ENCODE results near the gene KANK2. TPM values are rescaled to one million over a fixed set of nuclear protein-coding genes. Genes with fewer than 3 reads are reported as not detected.
"Not testable (repeated sequence)": the region's sequence is repeated elsewhere in the genome, so short reads cannot be mapped to it uniquely, and the experiment has no call there.

Gene KANK2
- total RNA-seq, 1 donor from 2014 or later = 2.7 TPM

DNA sequence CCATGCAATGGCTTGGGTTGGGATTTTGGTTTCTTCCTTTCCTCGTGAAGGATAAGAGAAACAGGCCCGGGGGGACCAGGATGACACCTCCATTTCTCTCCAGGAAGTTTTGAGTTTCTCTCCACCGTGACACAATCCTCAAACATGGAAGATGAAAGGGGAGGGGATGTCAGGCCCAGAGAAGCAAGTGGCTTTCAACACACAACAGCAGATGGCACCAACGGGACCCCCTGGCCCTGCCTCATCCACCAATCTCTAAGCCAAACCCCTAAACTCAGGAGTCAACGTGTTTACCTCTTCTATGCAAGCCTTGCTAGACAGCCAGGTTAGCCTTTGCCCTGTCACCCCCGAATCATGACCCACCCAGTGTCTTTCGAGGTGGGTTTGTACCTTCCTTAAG, 65.9 kb downstream of the KANK2 start:
- no peaks in the 10 kb centered on the region for H3K9me3 Mint-ChIP-seq
- H3K4me1 Mint-ChIP-seq (ENCODE audit: low read depth) = no peaks in the 10 kb centered on the region
- H3K27ac Mint-ChIP-seq = no peak overlapping the region
- intact Hi-C loops (cut with micrococcal nuclease) = loop anchor here (1.0 kb wide), 1 partner anchor 95 kb away; no protein-coding TSS in a partner anchor
- no peak for DNase-seq (ENCODE audit: low spot score)
- H3K4me3 Mint-ChIP-seq = no peak overlapping the region
- no peaks in the 10 kb centered on the region for H3K27me3 Mint-ChIP-seq (ENCODE audit: insufficient read depth)
- peaks cover 38% of the 10 kb centered on the region for H3K36me3 Mint-ChIP-seq (ENCODE audit: low read depth)

DNA sequence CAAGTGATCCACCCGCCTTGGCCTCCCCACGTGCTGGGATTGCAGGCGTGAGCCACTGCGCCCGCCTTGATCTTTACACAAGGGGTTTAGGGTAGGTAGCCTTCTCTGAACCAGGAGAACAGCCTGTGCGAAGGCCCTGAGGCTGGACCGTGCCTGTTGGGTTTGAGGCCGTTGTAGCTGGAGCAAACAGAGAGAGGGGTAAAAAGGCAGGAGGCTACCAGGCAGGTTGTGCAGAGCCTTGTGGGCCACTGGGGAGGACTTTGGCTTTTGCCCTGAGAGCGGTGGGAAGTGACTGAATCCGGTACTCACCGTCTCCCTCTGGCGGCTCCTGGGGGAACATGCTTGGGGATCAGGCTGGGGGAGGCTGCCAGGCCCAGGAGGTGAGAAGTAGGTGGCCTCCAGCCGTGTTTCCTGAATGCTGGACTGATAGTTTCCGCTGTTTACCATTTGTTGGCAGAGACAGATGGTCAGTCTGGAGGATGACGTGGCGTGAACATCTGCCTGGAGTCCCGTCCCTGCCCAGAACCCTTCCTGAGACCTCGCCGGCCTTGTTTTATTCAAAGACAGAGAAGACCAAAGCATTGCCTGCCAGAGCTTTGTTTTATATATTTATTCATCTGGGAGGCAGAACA, 66.4 kb downstream of the KANK2 start:
- no peak overlapping the region for H3K27ac Mint-ChIP-seq
- no peaks in the 10 kb centered on the region for H3K9me3 Mint-ChIP-seq
- peaks cover 43% of the 10 kb centered on the region for H3K36me3 Mint-ChIP-seq (ENCODE audit: low read depth)
- intact Hi-C loops (cut with micrococcal nuclease) = loop anchor here (1.0 kb wide), 1 partner anchor 95 kb away; no protein-coding TSS in a partner anchor
- H3K4me3 Mint-ChIP-seq = no peak overlapping the region
- peak; percentile 55 for DNase-seq (ENCODE audit: low spot score)
- no peaks in the 10 kb centered on the region for H3K27me3 Mint-ChIP-seq (ENCODE audit: insufficient read depth)
- no peaks in the 10 kb centered on the region for H3K4me1 Mint-ChIP-seq (ENCODE audit: low read depth)

DNA sequence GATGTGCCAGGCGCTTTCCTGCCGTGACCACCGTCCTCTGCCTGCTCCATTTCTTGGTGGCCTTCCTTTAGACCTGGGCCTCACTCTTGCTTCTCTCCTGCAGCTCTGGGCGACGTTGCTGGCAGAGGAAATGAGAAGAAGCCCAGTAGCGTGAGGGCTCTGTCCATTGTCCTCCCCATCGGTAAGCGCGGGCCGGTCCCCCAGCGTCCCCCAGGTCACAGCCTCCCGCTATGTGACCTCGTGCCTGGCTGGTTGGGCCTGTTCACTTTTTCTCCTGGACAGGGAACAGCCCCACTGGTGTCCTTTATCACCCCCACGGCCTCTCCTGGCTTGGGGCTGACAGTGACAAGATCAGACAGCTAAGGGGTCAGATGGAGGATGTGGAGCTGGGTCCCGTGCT, 69.4 kb downstream of the KANK2 start:
- Mint-ChIP-seq H3K27me3 (ENCODE audit: insufficient read depth) (no peaks in the 10 kb centered on the region), H3K4me1 (ENCODE audit: low read depth) (no peaks in the 10 kb centered on the region), H3K4me3 (no peak overlapping the region), H3K9me3 (no peaks in the 10 kb centered on the region), H3K27ac (no peak overlapping the region), H3K36me3 (ENCODE audit: low read depth) (peaks cover 47% of the 10 kb centered on the region)
- intact Hi-C loops (cut with micrococcal nuclease) = no loop called here
- DNase-seq (ENCODE audit: low spot score) = no peak

DNA sequence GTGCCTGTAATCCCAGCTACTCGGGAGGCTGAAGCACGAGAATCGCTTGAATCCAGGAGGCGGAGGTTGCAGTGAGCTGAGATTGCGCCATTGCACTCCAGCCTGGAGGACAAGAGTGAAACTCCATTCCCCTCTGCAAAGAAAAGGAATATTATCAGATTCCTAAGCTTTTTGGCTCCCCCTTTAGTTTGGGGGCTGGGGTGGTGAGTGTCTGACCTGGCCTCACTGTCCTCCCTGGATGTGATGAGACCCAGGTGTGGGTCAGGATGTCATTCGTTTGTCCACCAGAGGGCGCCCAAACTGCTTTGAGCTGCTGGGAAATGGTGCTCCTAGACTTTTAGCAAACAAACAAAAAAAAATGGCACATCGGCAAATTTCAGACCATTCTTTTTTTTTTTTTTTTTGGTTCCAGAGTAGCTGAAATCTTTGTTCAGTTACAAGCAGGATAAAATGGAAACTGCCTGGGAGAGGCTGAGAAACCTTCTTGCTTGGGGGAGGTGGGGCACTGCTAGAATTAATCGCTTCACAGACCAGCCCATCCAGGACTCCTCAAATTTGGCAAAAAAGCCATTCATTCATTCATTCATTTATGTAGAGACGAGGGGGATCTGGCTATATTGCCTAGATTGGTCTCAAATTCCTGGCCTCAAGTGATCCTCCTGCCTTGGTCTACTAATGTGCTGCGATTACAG, 71.2 kb downstream of the KANK2 start:
- H3K9me3 Mint-ChIP-seq = no peaks in the 10 kb centered on the region
- intact Hi-C loops (cut with micrococcal nuclease) = no loop called here
- no peak overlapping the region for H3K27ac Mint-ChIP-seq
- no peaks in the 10 kb centered on the region for H3K4me1 Mint-ChIP-seq (ENCODE audit: low read depth)
- peaks cover 39% of the 10 kb centered on the region for H3K36me3 Mint-ChIP-seq (ENCODE audit: low read depth)
- no peak overlapping the region for H3K4me3 Mint-ChIP-seq
- DNase-seq (ENCODE audit: low spot score) = peak; percentile 62
- no peaks in the 10 kb centered on the region for H3K27me3 Mint-ChIP-seq (ENCODE audit: insufficient read depth)

DNA sequence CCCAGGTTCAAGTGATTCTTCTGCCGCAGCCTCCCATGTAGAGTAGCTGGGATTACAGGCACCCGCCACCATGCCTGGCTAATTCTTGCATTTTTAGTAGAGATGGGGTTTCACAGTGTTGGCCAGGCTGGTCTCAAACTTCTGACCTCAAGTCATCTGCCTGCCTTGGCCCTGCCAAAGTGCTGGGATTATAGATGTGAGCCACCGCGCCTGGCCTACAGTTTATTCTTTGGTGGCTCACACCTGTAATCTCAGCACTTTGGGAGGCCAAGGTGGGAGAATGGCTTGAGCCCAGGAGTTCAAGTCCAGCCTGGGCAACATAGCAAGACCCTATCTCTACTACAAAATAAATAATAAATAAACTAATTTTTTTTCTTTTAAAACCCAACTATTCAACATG, 73.2 kb downstream of the KANK2 start:
- not testable (repeated sequence) for H3K27me3 Mint-ChIP-seq (ENCODE audit: insufficient read depth); H3K4me1 Mint-ChIP-seq (ENCODE audit: low read depth)
- H3K36me3 Mint-ChIP-seq (ENCODE audit: low read depth) = peaks cover 38% of the 10 kb centered on the region

DNA sequence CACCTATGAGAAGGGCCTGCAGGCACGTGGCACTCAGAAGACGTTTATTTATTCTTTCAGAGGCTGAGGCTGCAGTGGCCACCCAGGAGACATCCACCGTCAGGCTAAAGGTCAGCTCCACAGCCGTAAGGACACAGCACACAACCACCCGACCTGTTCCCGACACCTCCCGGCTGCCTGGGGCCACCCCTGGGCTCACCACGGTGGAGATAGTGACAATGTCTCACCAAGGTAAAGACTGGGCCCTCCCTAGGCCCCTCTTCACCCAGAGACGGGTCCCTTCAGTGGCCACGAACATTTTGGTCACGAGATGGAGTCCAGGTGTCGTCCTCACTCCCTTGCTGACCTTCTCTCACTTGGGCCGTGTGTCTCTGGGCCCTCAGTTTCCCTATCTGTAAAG, 74.2 kb downstream of the KANK2 start:
- DNase-seq (ENCODE audit: low spot score) = no peak
- no peak overlapping the region for H3K4me3 Mint-ChIP-seq
- H3K27me3 Mint-ChIP-seq (ENCODE audit: insufficient read depth) = no peaks in the 10 kb centered on the region
- H3K36me3 Mint-ChIP-seq (ENCODE audit: low read depth) = peaks cover 40% of the 10 kb centered on the region
- H3K27ac Mint-ChIP-seq = no peak overlapping the region
- no peaks in the 10 kb centered on the region for H3K9me3 Mint-ChIP-seq
- no peaks in the 10 kb centered on the region for H3K4me1 Mint-ChIP-seq (ENCODE audit: low read depth)
- intact Hi-C loops (cut with micrococcal nuclease) = no loop called here

More for the DNA sequence above, 73.2 kb downstream of the KANK2 start:
- H3K27ac Mint-ChIP-seq; H3K4me3 Mint-ChIP-seq; intact Hi-C loops (cut with micrococcal nuclease); DNase-seq (ENCODE audit: low spot score); H3K9me3 Mint-ChIP-seq: not testable (repeated sequence)

DNA sequence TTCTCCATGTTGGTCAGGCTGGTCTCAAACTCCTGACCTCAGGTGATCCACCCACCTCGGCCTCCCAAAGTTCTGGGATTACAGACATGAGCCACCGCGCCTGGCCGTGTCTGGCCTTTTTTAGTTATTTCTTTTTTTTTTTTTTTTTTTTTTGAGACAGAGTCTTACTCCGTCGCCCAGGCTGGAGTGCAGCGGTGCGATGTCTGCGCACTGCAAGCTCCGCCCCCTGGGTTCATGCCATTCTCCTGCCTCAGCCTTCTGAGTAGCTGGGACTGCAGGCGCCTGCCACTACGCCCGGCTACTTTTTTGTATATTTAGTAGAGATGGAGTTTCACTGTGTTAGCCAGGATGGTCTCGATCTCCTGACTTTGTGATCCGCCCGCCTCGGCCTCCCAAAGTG, 75.4 kb downstream of the KANK2 start:
- H3K9me3 Mint-ChIP-seq; H3K27me3 Mint-ChIP-seq (ENCODE audit: insufficient read depth); H3K4me1 Mint-ChIP-seq (ENCODE audit: low read depth); DNase-seq (ENCODE audit: low spot score); H3K27ac Mint-ChIP-seq; intact Hi-C loops (cut with micrococcal nuclease); H3K4me3 Mint-ChIP-seq: not testable (repeated sequence)
- peaks cover 33% of the 10 kb centered on the region for H3K36me3 Mint-ChIP-seq (ENCODE audit: low read depth)

DNA sequence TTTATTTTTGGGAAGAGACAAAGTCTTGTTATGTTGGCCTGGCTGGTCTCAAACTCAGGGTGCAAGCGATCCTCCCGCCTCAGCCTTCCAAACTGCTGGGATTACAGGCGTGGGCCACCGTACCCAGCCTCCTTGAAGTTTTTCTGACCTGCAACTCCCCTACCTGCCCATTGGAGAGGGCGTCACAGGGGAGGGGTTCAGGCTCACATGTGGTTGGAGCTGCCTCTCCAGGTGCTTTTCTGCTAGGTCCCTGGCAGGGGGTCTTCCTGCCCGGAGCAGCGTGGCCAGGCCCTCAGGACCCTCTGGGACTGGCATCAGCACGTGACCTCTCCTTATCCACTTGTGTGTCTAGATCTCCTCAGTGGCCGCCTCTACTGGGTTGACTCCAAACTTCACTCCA, 80.8 kb downstream of the KANK2 start:
- intact Hi-C loops (cut with micrococcal nuclease) = no loop called here
- Mint-ChIP-seq H3K27me3 (ENCODE audit: insufficient read depth) (no peaks in the 10 kb centered on the region), H3K4me3 (no peak overlapping the region), H3K36me3 (ENCODE audit: low read depth) (peaks cover 38% of the 10 kb centered on the region), H3K4me1 (ENCODE audit: low read depth) (no peaks in the 10 kb centered on the region), H3K9me3 (no peaks in the 10 kb centered on the region), H3K27ac (no peak overlapping the region)
- DNase-seq (ENCODE audit: low spot score) = no peak

DNA sequence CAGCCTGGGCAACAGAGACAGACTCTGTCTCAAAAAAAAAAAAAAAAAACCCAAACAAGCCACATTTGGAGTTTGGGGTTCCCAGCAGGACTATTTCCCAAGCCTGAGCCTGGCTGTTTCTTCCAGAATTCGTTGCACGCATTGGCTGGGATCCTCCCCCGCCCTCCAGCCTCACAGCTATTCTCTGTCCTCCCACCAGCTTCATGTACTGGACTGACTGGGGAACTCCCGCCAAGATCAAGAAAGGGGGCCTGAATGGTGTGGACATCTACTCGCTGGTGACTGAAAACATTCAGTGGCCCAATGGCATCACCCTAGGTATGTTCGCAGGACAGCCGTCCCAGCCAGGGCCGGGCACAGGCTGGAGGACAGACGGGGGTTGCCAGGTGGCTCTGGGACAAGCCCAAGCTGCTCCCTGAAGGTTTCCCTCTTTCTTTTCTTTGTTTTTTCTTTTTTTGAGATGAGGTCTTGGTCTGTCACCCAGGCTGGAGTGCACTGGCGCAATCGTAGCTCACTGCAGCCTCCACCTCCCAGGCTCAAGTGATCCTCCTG, 81.4 kb downstream of the KANK2 start:
- no peak overlapping the region for H3K4me3 Mint-ChIP-seq
- H3K27ac Mint-ChIP-seq = no peak overlapping the region
- intact Hi-C loops (cut with micrococcal nuclease) = no loop called here
- H3K36me3 Mint-ChIP-seq (ENCODE audit: low read depth) = peaks cover 40% of the 10 kb centered on the region
- H3K4me1 Mint-ChIP-seq (ENCODE audit: low read depth) = no peaks in the 10 kb centered on the region
- H3K9me3 Mint-ChIP-seq = no peaks in the 10 kb centered on the region
- no peak for DNase-seq (ENCODE audit: low spot score)
- no peaks in the 10 kb centered on the region for H3K27me3 Mint-ChIP-seq (ENCODE audit: insufficient read depth)

DNA sequence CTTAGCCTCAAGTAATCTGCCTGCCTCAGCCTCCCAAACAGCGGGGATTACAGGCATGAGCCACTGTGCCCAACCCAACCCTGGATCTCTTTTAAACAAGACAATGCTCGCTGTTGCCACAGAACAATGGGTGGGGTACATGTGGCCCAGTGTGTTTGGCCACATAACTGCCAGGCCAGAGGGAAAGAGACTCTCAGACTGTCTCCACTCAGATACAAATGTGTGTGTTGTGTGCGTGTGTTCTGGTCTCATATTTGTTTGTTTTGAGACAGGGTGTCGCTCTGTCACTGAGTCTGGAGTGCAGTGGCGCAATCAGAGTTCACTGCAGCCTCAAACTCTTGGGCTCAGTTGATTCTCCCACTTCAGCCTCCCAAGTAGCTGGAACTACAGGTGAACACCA, 82.3 kb downstream of the KANK2 start:
- no peak for DNase-seq (ENCODE audit: low spot score)
- Mint-ChIP-seq H3K27ac (no peak overlapping the region), H3K4me1 (ENCODE audit: low read depth) (no peaks in the 10 kb centered on the region), H3K36me3 (ENCODE audit: low read depth) (peaks cover 36% of the 10 kb centered on the region), H3K4me3 (no peak overlapping the region), H3K9me3 (no peaks in the 10 kb centered on the region), H3K27me3 (ENCODE audit: insufficient read depth) (no peaks in the 10 kb centered on the region)
- intact Hi-C loops (cut with micrococcal nuclease) = no loop called here

Other genes with a start within 250 kb of the KANK2 start
- gene SMARCA4, start 236.5 kb downstream of the KANK2 start, total RNA-seq = 177 and 178 TPM in 2 replicates
- gene LDLR, start 108.1 kb downstream of the KANK2 start, total RNA-seq = 115 and 117 TPM in 2 replicates
- gene SPC24, start 41.8 kb downstream of the KANK2 start, total RNA-seq = 30.3 and 30.4 TPM in 2 replicates
- gene ANGPTL8, start 42.1 kb upstream of the KANK2 start, total RNA-seq = not detected in 2 replicates
- 1.1 and 1.2 TPM in 2 replicates for gene DOCK6, start 65.0 kb upstream of the KANK2 start, total RNA-seq
- gene TSPAN16, start 98.6 kb upstream of the KANK2 start, total RNA-seq = not detected in 2 replicates
- gene RAB3D, start 142.1 kb upstream of the KANK2 start, total RNA-seq = 5.9 and 6.9 TPM in 2 replicates
- gene TMEM205, start 148.7 kb upstream of the KANK2 start, total RNA-seq = 26.6 and 31.2 TPM in 2 replicates
- gene CCDC159, start 149.0 kb upstream of the KANK2 start, total RNA-seq = 10.7 and 14.4 TPM in 2 replicates
- 2.0 TPM in 2 replicates for gene PLPPR2, start 157.9 kb upstream of the KANK2 start, total RNA-seq
- gene SWSAP1, start 177.1 kb upstream of the KANK2 start, total RNA-seq = 3.2 and 3.9 TPM in 2 replicates
- gene EPOR, start 186.8 kb upstream of the KANK2 start, total RNA-seq = 7.3 and 7.9 TPM in 2 replicates
- not detected in 2 replicates for gene RGL3, start 221.8 kb upstream of the KANK2 start, total RNA-seq
- gene ODAD3, start 237.6 kb upstream of the KANK2 start, total RNA-seq = not detected in 2 replicates
- gene PRKCSH, start 238.1 kb upstream of the KANK2 start, total RNA-seq = 322 and 334 TPM in 2 replicates

All from activated T-helper 1 cell treated with anti-CD3 and anti-CD28 coated beads, Interleukin-12 subunit alpha, Interleukin-12 subunit beta, Interleukin-2, Interleukin-4 antibody, amounts not matched to agents 30 ng/mL and 10 ng/mL and 1 ng/mL, durations not matched to agents 14 hours and 24 hours and 36 hours (primary cell).